Fibroblast of the aortic adventitia (primary cell): ENCODE data around the gene USP20. TPM values are rescaled to one million over a fixed set of nuclear protein-coding genes. Genes with fewer than 3 reads are reported as not detected.
"Not testable (repeated sequence)": the region's sequence is repeated elsewhere in the genome, so short reads cannot be mapped to it uniquely, and the experiment has no call there.

ENCODE experiments used
- DNase-seq: peaks from one replicate; pipeline ENCODE4 v3.0.0-alpha.2; 2010; ENCODE audit warnings: low read depth
- H3K4me3 ChIP-seq: 2 replicates; pipeline ENCODE4 v1.5.1; 2011; ENCODE audit warnings: low read depth, mild to moderate bottlenecking, control low read depth, low read length, moderate library complexity
- CTCF ChIP-seq: IDR thresholded peaks from 2 replicates; pipeline ENCODE4 v1.5.1; 2011; ENCODE audit warnings: mild to moderate bottlenecking, low read length, control low read depth, inconsistent platforms; ENCODE audit not compliant: insufficient read depth
- total RNA-seq: library from RNA; depleted of rRNA; stranded (reverse); fragments of >200 nt; gene quantifications from 2 replicates; pipeline ENCODE4 v1.2.3, GENCODE V29; 2012; ENCODE audit warnings: low replicate concordance

Gene USP20
- total RNA-seq, 1 donor = 7.5 TPM

- no peak overlapping the region for H3K4me3 ChIP-seq
- TF ChIP-seq CTCF = no peak
- no peak for DNase-seq
Observed at GRCh38 chr9:129888293-129889121, 53.2 kb downstream of the USP20 start.

GRCh38 chr9:129889122-129889940 lies 54.1 kb downstream of the USP20 start:
- no peak overlapping the region for H3K4me3 ChIP-seq
- no peak for DNase-seq
- TF ChIP-seq CTCF = no peak

- no peak overlapping the region for H3K4me3 ChIP-seq
- no peak for DNase-seq
- TF ChIP-seq CTCF = no peak
Observed at GRCh38 chr9:129889941-129890717, 54.9 kb downstream of the USP20 start.

- DNase-seq, H3K4me3 ChIP-seq: not testable (repeated sequence)
Observed at GRCh38 chr9:129890718-129891299, 55.6 kb downstream of the USP20 start.

- H3K4me3 ChIP-seq = no peak overlapping the region
- DNase-seq = no peak
- no peak for TF ChIP-seq CTCF
Observed at GRCh38 chr9:129891569-129891968, 56.3 kb downstream of the USP20 start.

- H3K4me3 ChIP-seq = no peak overlapping the region
- no peak for DNase-seq
- TF ChIP-seq CTCF = no peak
Observed at GRCh38 chr9:129894120-129894823, 59.0 kb downstream of the USP20 start.
